HEK293 (cell line): ENCODE results near the gene LLGL1.

ENCODE experiments used
- KLF1 ChIP-seq: fragments of 450-650 bp; formaldehyde crosslinking; IDR thresholded peaks from 2 replicates; pipeline ENCODE4 v1.5.1; 2016; ENCODE audit warnings: missing biosample characterization, missing genetic modification characterization
- MZF1 ChIP-seq: fragments of 450-650 bp; formaldehyde crosslinking; IDR thresholded peaks from 2 replicates; pipeline ENCODE4 v1.5.1; 2017; ENCODE audit warnings: missing biosample characterization, missing genetic modification characterization, borderline replicate concordance
- TRIM28 ChIP-seq: IDR thresholded peaks from 2 replicates; pipeline ENCODE4 v1.6.1; 2011; ENCODE audit warnings: low read length, control low read depth, borderline replicate concordance
- ZBTB1 ChIP-seq: fragments of 450-650 bp; formaldehyde crosslinking; IDR thresholded peaks from 2 replicates; pipeline ENCODE4 v1.5.1; 2016; ENCODE audit warnings: missing biosample characterization, missing genetic modification characterization
- ZBTB20 ChIP-seq: fragments of 450-650 bp; formaldehyde crosslinking; IDR thresholded peaks from 2 replicates; pipeline ENCODE4 v1.5.1; 2016; ENCODE audit warnings: missing biosample characterization, missing genetic modification characterization
- ZBTB7A ChIP-seq: fragments of 450-650 bp; formaldehyde crosslinking; IDR thresholded peaks from 2 replicates; pipeline ENCODE4 v1.5.1; 2016; ENCODE audit warnings: low read depth, missing biosample characterization, missing genetic modification characterization
- ZNF157 ChIP-seq: fragments of 450-650 bp; formaldehyde crosslinking; IDR thresholded peaks from 2 replicates; pipeline ENCODE4 v1.5.1; 2016; ENCODE audit warnings: missing biosample characterization, missing genetic modification characterization
- ZNF19 ChIP-seq: fragments of 450-650 bp; formaldehyde crosslinking; IDR thresholded peaks from 2 replicates; pipeline ENCODE4; 2016; ENCODE audit warnings: missing biosample characterization, missing genetic modification characterization, low read depth
- ZNF26 ChIP-seq: fragments of 450-650 bp; formaldehyde crosslinking; IDR thresholded peaks from 2 replicates; pipeline ENCODE4 v1.5.1; 2016; ENCODE audit warnings: missing biosample characterization, missing genetic modification characterization
- ZNF324 ChIP-seq: fragments of 450-650 bp; formaldehyde crosslinking; IDR thresholded peaks from 2 replicates; pipeline ENCODE4 v1.5.1; 2016; ENCODE audit warnings: missing biosample characterization, missing genetic modification characterization
- ZNF423 ChIP-seq: fragments of 450-650 bp; formaldehyde crosslinking; IDR thresholded peaks from 2 replicates; pipeline ENCODE4 v1.5.1; 2016; ENCODE audit warnings: missing biosample characterization, missing genetic modification characterization
- ZNF548 ChIP-seq: fragments of 450-650 bp; formaldehyde crosslinking; IDR thresholded peaks from 2 replicates; pipeline ENCODE4 v1.5.1; 2016; ENCODE audit warnings: missing biosample characterization, missing genetic modification characterization
- ZNF600 ChIP-seq: fragments of 450-650 bp; formaldehyde crosslinking; IDR thresholded peaks from 2 replicates; pipeline ENCODE4 v1.5.1; 2016; ENCODE audit warnings: missing biosample characterization, missing genetic modification characterization
- ZNF76 ChIP-seq: fragments of 450-650 bp; formaldehyde crosslinking; IDR thresholded peaks from 2 replicates; pipeline ENCODE4; 2016; ENCODE audit warnings: low read depth, missing biosample characterization, missing genetic modification characterization, borderline replicate concordance
- TF ChIP-seq, protein P1 (sequence below): fragments of 450-650 bp; formaldehyde crosslinking; IDR thresholded peaks from 2 replicates; pipeline ENCODE4 v1.5.1; 2016; ENCODE audit warnings: missing biosample characterization, missing genetic modification characterization
- TF ChIP-seq, protein P2 (sequence below): sonication (generic); formaldehyde crosslinking; IDR thresholded peaks from 2 replicates; pipeline ENCODE4 v1.8.1; 2022; ENCODE audit warnings: mild to moderate bottlenecking, moderate library complexity, missing genetic modification reagents
- TF ChIP-seq, protein P3 (sequence below): fragments of 450-650 bp; formaldehyde crosslinking; IDR thresholded peaks from 2 replicates; pipeline ENCODE4 v1.5.1; 2017; ENCODE audit warnings: missing biosample characterization, mild to moderate bottlenecking, missing genetic modification characterization, moderate library complexity
- TF ChIP-seq, protein P4 (sequence below): fragments of 450-650 bp; formaldehyde crosslinking; conservative IDR thresholded peaks from 2 replicates; pipeline ENCODE4 v1.5.1; 2016; ENCODE audit warnings: low read depth, missing biosample characterization, missing genetic modification characterization

The LLGL1 gene

DNA sequence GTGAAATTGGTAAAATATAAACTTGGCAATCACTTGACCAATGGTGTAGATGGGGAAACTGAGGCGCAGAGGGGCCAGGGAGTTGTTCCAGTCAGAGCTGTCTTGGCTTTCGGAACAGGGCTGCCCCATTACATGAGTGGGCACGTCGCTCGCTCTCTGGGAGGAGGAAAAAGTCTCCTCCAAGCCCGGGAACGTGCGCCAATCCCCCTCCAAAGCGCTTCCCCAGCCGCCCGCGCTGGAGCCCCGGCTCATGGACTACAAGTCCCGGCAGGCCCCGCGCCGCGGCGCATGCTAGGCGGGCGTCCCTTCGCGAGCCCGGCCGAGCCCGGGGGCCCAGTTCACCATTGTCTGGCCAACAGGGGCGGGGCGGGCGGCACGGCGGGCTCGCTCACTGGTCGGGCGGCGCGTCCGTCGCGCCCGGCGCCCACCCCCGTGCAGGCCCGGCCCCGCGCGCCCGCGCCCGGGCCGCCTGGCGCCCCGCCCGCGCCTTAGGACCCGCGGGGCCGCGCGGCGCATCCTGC lies at the start of gene LLGL1 (continued):
- TF ChIP-seq ZNF548 (tag by site-specific recombination), result no peak
- TF ChIP-seq, protein P1, sequence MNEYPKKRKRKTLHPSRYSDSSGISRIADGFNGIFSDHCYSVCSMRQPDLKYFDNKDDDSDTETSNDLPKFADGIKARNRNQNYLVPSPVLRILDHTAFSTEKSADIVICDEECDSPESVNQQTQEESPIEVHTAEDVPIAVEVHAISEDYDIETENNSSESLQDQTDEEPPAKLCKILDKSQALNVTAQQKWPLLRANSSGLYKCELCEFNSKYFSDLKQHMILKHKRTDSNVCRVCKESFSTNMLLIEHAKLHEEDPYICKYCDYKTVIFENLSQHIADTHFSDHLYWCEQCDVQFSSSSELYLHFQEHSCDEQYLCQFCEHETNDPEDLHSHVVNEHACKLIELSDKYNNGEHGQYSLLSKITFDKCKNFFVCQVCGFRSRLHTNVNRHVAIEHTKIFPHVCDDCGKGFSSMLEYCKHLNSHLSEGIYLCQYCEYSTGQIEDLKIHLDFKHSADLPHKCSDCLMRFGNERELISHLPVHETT (tag by site-specific recombination), result no peak
- no peak for TF ChIP-seq ZNF423 (tag by site-specific recombination)
- TF ChIP-seq ZNF76 (tag by site-specific recombination), result peak; percentile 94
- TF ChIP-seq, protein P2, sequence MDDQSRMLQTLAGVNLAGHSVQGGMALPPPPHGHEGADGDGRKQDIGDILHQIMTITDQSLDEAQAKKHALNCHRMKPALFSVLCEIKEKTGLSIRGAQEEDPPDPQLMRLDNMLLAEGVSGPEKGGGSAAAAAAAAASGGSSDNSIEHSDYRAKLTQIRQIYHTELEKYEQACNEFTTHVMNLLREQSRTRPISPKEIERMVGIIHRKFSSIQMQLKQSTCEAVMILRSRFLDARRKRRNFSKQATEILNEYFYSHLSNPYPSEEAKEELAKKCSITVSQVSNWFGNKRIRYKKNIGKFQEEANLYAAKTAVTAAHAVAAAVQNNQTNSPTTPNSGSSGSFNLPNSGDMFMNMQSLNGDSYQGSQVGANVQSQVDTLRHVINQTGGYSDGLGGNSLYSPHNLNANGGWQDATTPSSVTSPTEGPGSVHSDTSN (CRISPR knock-in tag), result peak; percentile 87; the same call in 1 of the 2 replicates
- TF ChIP-seq ZNF19 (tag by site-specific recombination), result no peak
- TF ChIP-seq TRIM28, result no peak
- TF ChIP-seq ZBTB1 (tag by site-specific recombination), result no peak
- TF ChIP-seq ZNF600 (tag by site-specific recombination), result peak; percentile 56
- TF ChIP-seq, protein P3, sequence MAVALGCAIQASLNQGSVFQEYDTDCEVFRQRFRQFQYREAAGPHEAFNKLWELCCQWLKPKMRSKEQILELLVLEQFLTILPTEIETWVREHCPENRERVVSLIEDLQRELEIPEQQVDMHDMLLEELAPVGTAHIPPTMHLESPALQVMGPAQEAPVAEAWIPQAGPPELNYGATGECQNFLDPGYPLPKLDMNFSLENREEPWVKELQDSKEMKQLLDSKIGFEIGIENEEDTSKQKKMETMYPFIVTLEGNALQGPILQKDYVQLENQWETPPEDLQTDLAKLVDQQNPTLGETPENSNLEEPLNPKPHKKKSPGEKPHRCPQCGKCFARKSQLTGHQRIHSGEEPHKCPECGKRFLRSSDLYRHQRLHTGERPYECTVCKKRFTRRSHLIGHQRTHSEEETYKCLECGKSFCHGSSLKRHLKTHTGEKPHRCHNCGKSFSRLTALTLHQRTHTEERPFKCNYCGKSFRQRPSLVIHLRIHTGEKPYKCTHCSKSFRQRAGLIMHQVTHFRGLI (tag by site-specific recombination), result peak; percentile 86; the same call in 1 of the 2 replicates
- 0 out of 2 replicates have a peak, but pooled peaks have one; percentile 26 for TF ChIP-seq ZBTB7A (tag by site-specific recombination)
- TF ChIP-seq ZBTB20 (tag by site-specific recombination), result peak; percentile 96
- no peak for TF ChIP-seq ZNF26 (tag by site-specific recombination)
- TF ChIP-seq ZNF157, result no peak
- no peak for TF ChIP-seq ZNF324 (tag by site-specific recombination)
- TF ChIP-seq, protein P4, sequence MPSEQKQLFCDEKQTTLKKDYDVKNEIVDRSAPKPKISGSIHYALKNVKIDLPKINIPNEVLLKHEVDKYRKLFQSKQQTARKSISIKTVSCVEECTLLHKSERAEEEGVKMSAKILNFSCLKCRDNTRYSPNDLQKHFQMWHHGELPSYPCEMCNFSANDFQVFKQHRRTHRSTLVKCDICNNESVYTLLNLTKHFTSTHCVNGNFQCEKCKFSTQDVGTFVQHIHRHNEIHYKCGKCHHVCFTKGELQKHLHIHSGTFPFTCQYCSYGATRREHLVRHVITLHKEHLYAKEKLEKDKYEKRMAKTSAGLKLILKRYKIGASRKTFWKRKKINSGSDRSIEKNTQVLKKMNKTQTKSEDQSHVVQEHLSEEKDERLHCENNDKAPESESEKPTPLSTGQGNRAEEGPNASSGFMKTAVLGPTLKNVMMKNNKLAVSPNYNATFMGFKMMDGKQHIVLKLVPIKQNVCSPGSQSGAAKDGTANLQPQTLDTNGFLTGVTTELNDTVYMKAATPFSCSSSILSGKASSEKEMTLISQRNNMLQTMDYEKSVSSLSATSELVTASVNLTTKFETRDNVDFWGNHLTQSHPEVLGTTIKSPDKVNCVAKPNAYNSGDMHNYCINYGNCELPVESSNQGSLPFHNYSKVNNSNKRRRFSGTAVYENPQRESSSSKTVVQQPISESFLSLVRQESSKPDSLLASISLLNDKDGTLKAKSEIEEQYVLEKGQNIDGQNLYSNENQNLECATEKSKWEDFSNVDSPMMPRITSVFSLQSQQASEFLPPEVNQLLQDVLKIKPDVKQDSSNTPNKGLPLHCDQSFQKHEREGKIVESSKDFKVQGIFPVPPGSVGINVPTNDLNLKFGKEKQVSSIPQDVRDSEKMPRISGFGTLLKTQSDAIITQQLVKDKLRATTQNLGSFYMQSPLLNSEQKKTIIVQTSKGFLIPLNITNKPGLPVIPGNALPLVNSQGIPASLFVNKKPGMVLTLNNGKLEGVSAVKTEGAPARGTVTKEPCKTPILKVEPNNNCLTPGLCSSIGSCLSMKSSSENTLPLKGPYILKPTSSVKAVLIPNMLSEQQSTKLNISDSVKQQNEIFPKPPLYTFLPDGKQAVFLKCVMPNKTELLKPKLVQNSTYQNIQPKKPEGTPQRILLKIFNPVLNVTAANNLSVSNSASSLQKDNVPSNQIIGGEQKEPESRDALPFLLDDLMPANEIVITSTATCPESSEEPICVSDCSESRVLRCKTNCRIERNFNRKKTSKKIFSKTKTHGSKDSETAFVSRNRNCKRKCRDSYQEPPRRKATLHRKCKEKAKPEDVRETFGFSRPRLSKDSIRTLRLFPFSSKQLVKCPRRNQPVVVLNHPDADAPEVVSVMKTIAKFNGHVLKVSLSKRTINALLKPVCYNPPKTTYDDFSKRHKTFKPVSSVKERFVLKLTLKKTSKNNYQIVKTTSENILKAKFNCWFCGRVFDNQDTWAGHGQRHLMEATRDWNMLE (tag by site-specific recombination), result no peak
- TF ChIP-seq KLF1 (tag by site-specific recombination), result 0 out of 2 replicates have a peak, but pooled peaks have one; percentile 15
- peak; percentile 78 for TF ChIP-seq MZF1 (tag by site-specific recombination)
